NCI-H2081 treated with DMSO at 0.1 percent for 48 hours (cell line): Measurements from ENCODE around the gene FRMD4A.

Experiments used
- DNase-seq: peaks from one replicate; lab custom pipeline; 2025; lab: John Stamatoyannopoulos, UW

FRMD4A gene

DNA sequence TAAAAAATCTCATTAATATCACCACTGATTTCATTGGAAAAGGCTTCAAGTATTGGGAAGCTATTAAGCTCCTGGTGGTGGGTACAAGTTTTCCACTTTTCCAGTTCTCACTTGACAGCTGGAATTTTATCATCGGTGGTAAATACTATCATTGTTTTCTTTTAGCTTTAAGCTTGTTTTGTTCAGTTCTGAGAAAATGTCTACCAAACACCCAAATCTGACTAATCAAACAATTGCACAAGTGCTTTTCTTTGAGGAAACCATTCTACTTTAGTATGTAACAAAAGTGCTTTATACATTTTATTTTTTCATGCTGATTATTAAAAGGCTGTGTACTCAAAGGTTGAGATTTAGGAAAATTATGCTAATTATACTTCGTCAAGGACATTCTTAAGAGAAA, 736.1 kb downstream of the FRMD4A start:
- DNase-seq = no peak
